HCT116 (cell line): ENCODE results near the gene PSMB7. TPM values are rescaled to one million over a fixed set of nuclear protein-coding genes. Genes with fewer than 3 reads are reported as not detected.

Experiments used
- ATAC-seq: fragments of 200-7000 bp; cut with Tn5 transposase; 2 replicates; pipeline ENCODE4 v1.9.1; 2020; ENCODE audit warnings: mild to moderate bottlenecking, moderate library complexity
- BruUV-seq: library from RNA; stranded (reverse); fragments of 400-500 nt; replicated peaks from 2 replicates; lab custom pipeline; 2021; lab: Mats Ljungman, UMichigan
- CTCF ChIA-PET: fragments of 300-600 bp; sonication (Branson Sonifier 250); formaldehyde crosslinking; loops from one replicate; lab custom pipeline; 2021; ENCODE audit warnings: antibody characterized with exemption; lab: Charles Lee
- POLR2A ChIA-PET: fragments of 300-600, 350-600 bp; sonication (Branson Sonifier 250); formaldehyde crosslinking; loops from one replicate; lab custom pipeline; 2021; ENCODE audit warnings: antibody characterized with exemption; lab: Charles Lee
- RAD21 ChIA-PET, 2 experiments: fragments of 300-600 bp; sonication (Branson Sonifier 250); formaldehyde crosslinking; loops; one replicate each; lab custom pipeline; 2023; ENCODE audit warnings: low total read pairs in 2 of 2; ENCODE audit not compliant: uncharacterized antibody in 2 of 2, unreplicated experiment in 2 of 2, low non-redundant PET in 1 of 2; lab: Charles Lee
- DNase-seq: peaks from one replicate; pipeline ENCODE4 v3.0.0-alpha.2; 2010; ENCODE audit warnings: low read depth, low spot score
- H2AFZ ChIP-seq: fragments of 200-600 bp; shearing (Covaris generic), sonication (generic); 2 replicates; pipeline ENCODE4 v1.6.1; 2017; ENCODE audit warnings: low read depth, mixed run types, mixed read lengths, antibody characterized with exemption, low read length; ENCODE audit not compliant: poor library complexity, severe bottlenecking
- H3K27ac ChIP-seq: 2 replicates; pipeline ENCODE4 v1.5.1; 2012; ENCODE audit warnings: low read depth, low read length
- H3K27me3 ChIP-seq: fragments of 200-600 bp; sonication (generic); 2 replicates; pipeline ENCODE4 v1.6.1; 2016; ENCODE audit warnings: mixed run types, low read length, mixed read lengths; ENCODE audit not compliant: insufficient read depth
- H3K36me3 ChIP-seq, 2 experiments: fragments of 200-500 bp in 1 of 2; fragments of 200-600 bp in 1 of 2; sonication (Bioruptor generic) in 1 of 2; sonication (generic) in 1 of 2; 2 replicates each; pipeline versions ENCODE4 v1.5.1 to v1.6.1; 2014 to 2016; ENCODE audit warnings: low read length in 2 of 2, inconsistent platforms in 1 of 2, mixed read lengths in 1 of 2, mixed run types in 1 of 2; ENCODE audit not compliant: insufficient read depth in 2 of 2, control insufficient read depth in 1 of 2
- H3K4me1 ChIP-seq, 2 experiments: fragments of 200-600 bp in 1 of 2; sonication (generic) in 1 of 2; 2 replicates each; pipeline versions ENCODE4 v1.5.1 to v1.6.1; 2012 to 2017; ENCODE audit warnings: low read length in 2 of 2, inconsistent platforms in 1 of 2, mild to moderate bottlenecking in 1 of 2, mixed read lengths in 1 of 2, mixed run types in 1 of 2, moderate library complexity in 1 of 2; ENCODE audit not compliant: insufficient read depth in 2 of 2, control insufficient read depth in 1 of 2
- H3K4me2 ChIP-seq: fragments of 200-600 bp; sonication (generic); 2 replicates; pipeline ENCODE4 v1.6.1; 2017; ENCODE audit warnings: mixed run types, low read length, mixed read lengths
- H3K4me3 ChIP-seq, 2 experiments: fragments of 200-600 bp in 1 of 2; sonication (generic) in 1 of 2; replicated peaks in 1 of 2; 2 replicates each; pipeline ENCODE4 v1.5.1; 2011 to 2016; ENCODE audit warnings: low read length in 2 of 2, control low read depth in 1 of 2, low read depth in 1 of 2, mild to moderate bottlenecking in 1 of 2, mixed read lengths in 1 of 2, mixed run types in 1 of 2
- H3K79me2 ChIP-seq: fragments of 200-600 bp; sonication (generic); 2 replicates; pipeline ENCODE4 v1.6.1; 2017; ENCODE audit warnings: mild to moderate bottlenecking, mixed run types, low read length, moderate library complexity, mixed read lengths; ENCODE audit not compliant: insufficient read depth
- H3K9ac ChIP-seq: fragments of 200-600 bp; sonication (generic); 2 replicates; pipeline ENCODE4 v1.6.1; 2016; ENCODE audit warnings: low read length, mixed read lengths
- H3K9me2 ChIP-seq: fragments of 200-600 bp; sonication (generic), shearing (Covaris generic); 2 replicates; pipeline ENCODE4 v1.6.1; 2017; ENCODE audit warnings: mixed run types, mild to moderate bottlenecking, moderate library complexity; ENCODE audit not compliant: insufficient read depth
- H3K9me3 ChIP-seq, 2 experiments: fragments of 200-500 bp in 1 of 2; fragments of 200-600 bp in 1 of 2; sonication (Bioruptor generic) in 1 of 2; sonication (generic) in 1 of 2; 2 replicates each; pipeline ENCODE4 v1.6.1; 2014 to 2017; ENCODE audit warnings: low read length in 2 of 2, mixed read lengths in 2 of 2, inconsistent platforms in 1 of 2, low read depth in 1 of 2, mild to moderate bottlenecking in 1 of 2, mixed run types in 1 of 2, moderate library complexity in 1 of 2; ENCODE audit not compliant: control insufficient read depth in 1 of 2, insufficient read depth in 1 of 2
- H4K20me1 ChIP-seq: fragments of 200-600 bp; sonication (generic), shearing (Covaris generic); 2 replicates; pipeline ENCODE4 v1.6.1; 2017; ENCODE audit warnings: mixed run types, mild to moderate bottlenecking, moderate library complexity; ENCODE audit not compliant: insufficient read depth
- CBX3 ChIP-seq: IDR thresholded peaks from 2 replicates; pipeline ENCODE4 v1.6.1; 2012; ENCODE audit warnings: low read depth
- CEBPB ChIP-seq: IDR thresholded peaks from 2 replicates; pipeline ENCODE4 v1.6.1; 2012; ENCODE audit warnings: low read depth
- EZH2 ChIP-seq: fragments of 200-600 bp; sonication (generic); IDR thresholded peaks from 2 replicates; pipeline ENCODE4 v1.6.1; 2017; ENCODE audit warnings: antibody characterized with exemption, mixed run types
- EZH2phosphoT487 ChIP-seq: fragments of 200-600 bp; IDR thresholded peaks from 2 replicates; pipeline ENCODE4 v1.6.1; 2018; ENCODE audit warnings: antibody characterized with exemption, borderline replicate concordance
- FOSL1 ChIP-seq: IDR thresholded peaks from 2 replicates; pipeline ENCODE4 v1.6.1; 2012; ENCODE audit warnings: low read depth
- JUND ChIP-seq: IDR thresholded peaks from 2 replicates; pipeline ENCODE4 v1.6.1; 2012
- POLR2A ChIP-seq: IDR thresholded peaks from 2 replicates; pipeline ENCODE4 v1.7.0; 2011; ENCODE audit warnings: borderline replicate concordance; ENCODE audit not compliant: insufficient read depth, insufficient read length; ENCODE audit errors: extremely low read depth
- POLR2AphosphoS5 ChIP-seq: IDR thresholded peaks from 2 replicates; pipeline ENCODE4 v1.6.1; 2011; ENCODE audit warnings: mild to moderate bottlenecking, low read depth, low read length, moderate library complexity
- SIN3A ChIP-seq: IDR thresholded peaks from 2 replicates; pipeline ENCODE4 v1.6.1; 2012; ENCODE audit warnings: low read depth
- SP1 ChIP-seq: IDR thresholded peaks from 2 replicates; pipeline ENCODE4 v1.6.1; 2012; ENCODE audit warnings: low read depth
- SRF ChIP-seq: IDR thresholded peaks from 2 replicates; pipeline ENCODE4 v1.6.1; 2012; ENCODE audit warnings: low read depth
- TCF7L2 ChIP-seq: IDR thresholded peaks from 2 replicates; pipeline ENCODE4 v1.7.0; 2011; ENCODE audit warnings: borderline replicate concordance, inconsistent platforms; ENCODE audit not compliant: insufficient read depth, insufficient read length; ENCODE audit errors: extremely low read depth
- ZFX ChIP-seq: fragments of 450-650 bp; IDR thresholded peaks from 2 replicates; pipeline ENCODE4 v1.6.1; 2017
- ZNF274 ChIP-seq: fragments of 200-500 bp; sonication (Bioruptor generic); IDR thresholded peaks from 2 replicates; pipeline ENCODE4 v1.6.1; 2014; ENCODE audit warnings: mild to moderate bottlenecking, low read depth, low read length, inconsistent platforms
- intact Hi-C: fragments of 100-400 bp; cut with micrococcal nuclease; formaldehyde crosslinking; loops from 2 replicates; pipeline ENCODE4 v1.10.0; 2022
- total RNA-seq: library from RNA; stranded (reverse); gene quantifications from one replicate; pipeline ENCODE4 v1.2.1, GENCODE V29; 2021; ENCODE audit not compliant: unreplicated experiment
- TF ChIP-seq, protein P1 (sequence below): IDR thresholded peaks from 2 replicates; pipeline ENCODE4 v1.6.1; 2011; ENCODE audit warnings: mild to moderate bottlenecking, low read length, moderate library complexity; ENCODE audit not compliant: insufficient replicate concordance; ENCODE audit errors: extremely low read depth
- TF ChIP-seq, protein P2 (sequence below): IDR thresholded peaks from 2 replicates; pipeline ENCODE4 v1.6.1; 2012; ENCODE audit warnings: low read depth

The PSMB7 gene
- total RNA-seq, 1 experiment from 2014 or later = 222 TPM

DNA sequence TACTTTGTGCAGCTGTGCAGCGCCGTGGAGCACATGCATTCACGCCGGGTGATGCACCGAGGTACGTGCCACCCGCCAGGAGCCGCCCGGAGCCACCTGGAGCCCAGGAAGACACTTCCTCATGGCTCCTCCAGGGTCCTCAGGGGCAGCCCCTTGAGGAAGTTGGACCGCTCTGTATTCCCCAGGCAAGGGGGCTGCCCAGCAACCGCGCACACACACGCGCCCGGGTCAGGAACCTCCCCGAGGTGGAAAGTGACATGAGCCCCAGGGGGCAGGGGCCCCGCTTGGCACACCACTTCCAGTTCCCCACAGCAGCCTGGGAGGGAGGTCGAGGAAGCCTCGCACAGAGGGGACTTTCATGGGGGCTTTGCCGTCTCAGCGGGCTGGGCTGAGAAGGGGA is 88.9 kb downstream of the PSMB7 start:
- TF ChIP-seq FOSL1 = no peak
- no peak for TF ChIP-seq TCF7L2
- TF ChIP-seq EZH2 = no peak
- TF ChIP-seq JUND = no peak
- no peak for TF ChIP-seq ZFX
- TF ChIP-seq POLR2AphosphoS5 = no peak
- TF ChIP-seq, protein P1, sequence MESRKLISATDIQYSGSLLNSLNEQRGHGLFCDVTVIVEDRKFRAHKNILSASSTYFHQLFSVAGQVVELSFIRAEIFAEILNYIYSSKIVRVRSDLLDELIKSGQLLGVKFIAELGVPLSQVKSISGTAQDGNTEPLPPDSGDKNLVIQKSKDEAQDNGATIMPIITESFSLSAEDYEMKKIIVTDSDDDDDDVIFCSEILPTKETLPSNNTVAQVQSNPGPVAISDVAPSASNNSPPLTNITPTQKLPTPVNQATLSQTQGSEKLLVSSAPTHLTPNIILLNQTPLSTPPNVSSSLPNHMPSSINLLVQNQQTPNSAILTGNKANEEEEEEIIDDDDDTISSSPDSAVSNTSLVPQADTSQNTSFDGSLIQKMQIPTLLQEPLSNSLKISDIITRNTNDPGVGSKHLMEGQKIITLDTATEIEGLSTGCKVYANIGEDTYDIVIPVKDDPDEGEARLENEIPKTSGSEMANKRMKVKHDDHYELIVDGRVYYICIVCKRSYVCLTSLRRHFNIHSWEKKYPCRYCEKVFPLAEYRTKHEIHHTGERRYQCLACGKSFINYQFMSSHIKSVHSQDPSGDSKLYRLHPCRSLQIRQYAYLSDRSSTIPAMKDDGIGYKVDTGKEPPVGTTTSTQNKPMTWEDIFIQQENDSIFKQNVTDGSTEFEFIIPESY = no peak
- no peak for TF ChIP-seq ZNF274
- TF ChIP-seq CBX3 = no peak
- TF ChIP-seq SP1 = no peak
- TF ChIP-seq, protein P2, sequence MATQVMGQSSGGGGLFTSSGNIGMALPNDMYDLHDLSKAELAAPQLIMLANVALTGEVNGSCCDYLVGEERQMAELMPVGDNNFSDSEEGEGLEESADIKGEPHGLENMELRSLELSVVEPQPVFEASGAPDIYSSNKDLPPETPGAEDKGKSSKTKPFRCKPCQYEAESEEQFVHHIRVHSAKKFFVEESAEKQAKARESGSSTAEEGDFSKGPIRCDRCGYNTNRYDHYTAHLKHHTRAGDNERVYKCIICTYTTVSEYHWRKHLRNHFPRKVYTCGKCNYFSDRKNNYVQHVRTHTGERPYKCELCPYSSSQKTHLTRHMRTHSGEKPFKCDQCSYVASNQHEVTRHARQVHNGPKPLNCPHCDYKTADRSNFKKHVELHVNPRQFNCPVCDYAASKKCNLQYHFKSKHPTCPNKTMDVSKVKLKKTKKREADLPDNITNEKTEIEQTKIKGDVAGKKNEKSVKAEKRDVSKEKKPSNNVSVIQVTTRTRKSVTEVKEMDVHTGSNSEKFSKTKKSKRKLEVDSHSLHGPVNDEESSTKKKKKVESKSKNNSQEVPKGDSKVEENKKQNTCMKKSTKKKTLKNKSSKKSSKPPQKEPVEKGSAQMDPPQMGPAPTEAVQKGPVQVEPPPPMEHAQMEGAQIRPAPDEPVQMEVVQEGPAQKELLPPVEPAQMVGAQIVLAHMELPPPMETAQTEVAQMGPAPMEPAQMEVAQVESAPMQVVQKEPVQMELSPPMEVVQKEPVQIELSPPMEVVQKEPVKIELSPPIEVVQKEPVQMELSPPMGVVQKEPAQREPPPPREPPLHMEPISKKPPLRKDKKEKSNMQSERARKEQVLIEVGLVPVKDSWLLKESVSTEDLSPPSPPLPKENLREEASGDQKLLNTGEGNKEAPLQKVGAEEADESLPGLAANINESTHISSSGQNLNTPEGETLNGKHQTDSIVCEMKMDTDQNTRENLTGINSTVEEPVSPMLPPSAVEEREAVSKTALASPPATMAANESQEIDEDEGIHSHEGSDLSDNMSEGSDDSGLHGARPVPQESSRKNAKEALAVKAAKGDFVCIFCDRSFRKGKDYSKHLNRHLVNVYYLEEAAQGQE = no peak
- TF ChIP-seq SIN3A = no peak
- no peak for TF ChIP-seq POLR2A
- TF ChIP-seq EZH2phosphoT487 = no peak
- no peak for TF ChIP-seq SRF
- TF ChIP-seq CEBPB = no peak
- no TSS peak for BruUV-seq
- H3K9ac ChIP-seq = no peak overlapping the region
- H3K9me2 ChIP-seq = no peaks in the 10 kb centered on the region
- no peaks in the 10 kb centered on the region for H3K79me2 ChIP-seq
- H3K9me3 ChIP-seq = no peaks in the 10 kb centered on the region
- no peak for ATAC-seq
- H2AFZ ChIP-seq = no peak overlapping the region
- CTCF ChIA-PET = no interaction called here
- no peaks in the 10 kb centered on the region for H4K20me1 ChIP-seq
- RAD21 ChIA-PET = no interaction called here
- no peak overlapping the region for H3K4me3 ChIP-seq
- no peak for DNase-seq
- POLR2A ChIA-PET = no interaction called here
- H3K4me1 ChIP-seq = no peaks in the 10 kb centered on the region
- no peak overlapping the region for H3K4me2 ChIP-seq
- no peak overlapping the region for H3K27ac ChIP-seq
- peaks cover 2 to 4% of the 10 kb centered on the region in 2 experiments; a peak in 3 of 4 replicates for H3K36me3 ChIP-seq
- no peaks in the 10 kb centered on the region for H3K27me3 ChIP-seq
- intact Hi-C loops = no loop called here
